GM19035 (cell line): ENCODE data around the gene HK1.

Source experiments
- ATAC-seq: cut with Tn5 transposase; IDR thresholded peaks from one replicate; pipeline ENCODE4 v1.9.1; 2021; ENCODE audit not compliant: unreplicated experiment

HK1 gene

DNA sequence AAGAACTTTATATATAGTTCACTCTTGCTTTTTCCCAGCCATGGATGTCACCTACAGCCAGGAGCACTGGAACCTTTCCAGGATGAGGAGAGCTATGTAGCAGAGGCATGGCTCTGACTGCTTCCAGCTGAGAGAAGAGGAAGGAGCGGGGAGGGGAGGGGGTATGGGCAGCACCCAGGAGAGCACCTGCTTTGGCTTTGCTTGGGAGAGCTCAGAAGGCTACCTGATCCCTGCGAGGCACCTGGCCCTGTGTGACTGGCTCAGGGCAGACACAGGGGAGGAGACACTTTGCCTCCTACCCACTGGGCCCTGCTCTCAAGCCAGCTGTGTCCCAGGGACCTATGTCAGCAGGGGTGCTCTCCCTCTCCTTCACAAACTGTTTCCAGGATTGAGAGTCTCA is 67.1 kb downstream of the HK1 start:
- ATAC-seq, result no peak

DNA sequence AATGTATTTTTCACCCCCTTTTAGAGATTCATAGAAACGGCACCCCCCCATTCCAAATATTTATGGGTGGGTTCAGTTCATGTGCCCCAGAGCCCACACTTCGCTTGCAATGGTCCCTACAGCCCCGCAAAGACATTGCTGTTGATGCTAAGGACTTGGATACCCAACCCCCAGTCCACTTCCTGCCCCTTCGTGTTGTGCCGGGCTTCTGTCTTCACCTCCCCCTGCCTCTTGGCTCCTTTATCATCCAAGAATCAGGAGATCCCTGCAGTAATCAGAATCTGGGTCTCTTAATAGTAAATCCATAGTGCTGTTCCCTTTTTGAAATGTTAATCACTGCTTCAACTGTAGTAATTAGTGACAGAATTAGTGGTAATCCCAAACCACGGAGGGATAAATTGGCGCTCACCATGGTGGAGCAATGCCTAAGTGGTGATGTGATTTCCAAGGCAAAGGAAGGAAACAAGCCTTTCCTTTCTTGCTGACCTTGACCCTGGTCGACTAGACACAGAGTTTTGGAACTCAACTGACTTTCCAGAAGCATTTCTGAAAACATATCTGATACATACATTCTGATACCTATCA is 67.7 kb downstream of the HK1 start:
- no peak for ATAC-seq

DNA sequence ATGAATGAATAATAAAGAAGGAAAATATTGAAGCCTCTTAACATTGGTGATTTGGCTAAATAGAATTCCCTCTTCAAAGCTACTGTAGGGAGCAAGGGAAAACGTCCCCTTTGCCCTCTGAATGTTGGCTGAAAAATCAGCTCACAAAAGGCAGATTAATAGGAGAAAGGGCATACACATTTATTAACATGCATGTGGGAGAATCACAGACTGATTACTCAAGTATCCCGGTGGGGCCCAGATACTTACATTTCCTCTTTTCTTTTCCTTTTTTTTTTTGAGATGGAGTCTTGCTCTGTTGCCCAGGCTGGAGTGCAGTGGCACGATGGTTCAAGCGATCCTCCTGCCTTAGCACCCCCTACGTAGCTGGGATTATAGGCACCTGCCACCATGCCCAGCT is 68.5 kb downstream of the HK1 start:
- ATAC-seq, result no peak

DNA sequence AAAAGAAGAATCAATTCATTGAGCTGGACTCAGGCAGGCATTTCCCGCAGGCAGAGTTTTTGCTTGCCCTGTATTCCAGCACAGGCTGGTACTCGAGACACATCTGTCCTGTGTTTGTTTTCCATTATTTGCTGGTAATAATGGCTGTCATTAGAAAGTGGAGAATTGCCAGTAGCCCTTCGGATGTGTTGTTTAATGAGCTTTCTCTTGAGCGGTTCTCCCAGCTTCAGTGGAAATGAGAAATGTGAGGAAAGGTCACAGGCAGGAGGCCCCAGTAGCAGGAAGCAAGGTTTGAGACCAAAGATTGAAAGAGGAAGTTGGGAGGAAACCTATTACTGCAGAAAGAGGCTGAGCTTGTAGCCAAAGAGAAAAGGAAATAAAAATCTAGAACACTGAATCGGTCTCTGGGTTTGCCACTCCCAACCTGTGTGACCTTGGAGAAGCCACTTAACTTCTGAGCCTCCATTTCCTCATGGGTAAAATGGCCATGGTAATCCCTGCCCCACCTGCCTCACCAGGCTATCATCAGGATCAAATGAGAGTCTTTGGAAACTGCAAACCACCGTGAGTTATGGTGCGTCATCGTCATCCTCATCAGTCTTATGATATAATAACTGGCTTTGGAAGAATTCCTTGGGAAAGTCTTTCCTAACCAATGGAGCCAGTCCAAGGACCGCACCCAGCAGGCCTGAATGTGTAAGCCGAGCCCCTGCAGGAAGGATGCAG is 70.7 kb downstream of the HK1 start:
- ATAC-seq, result no peak

DNA sequence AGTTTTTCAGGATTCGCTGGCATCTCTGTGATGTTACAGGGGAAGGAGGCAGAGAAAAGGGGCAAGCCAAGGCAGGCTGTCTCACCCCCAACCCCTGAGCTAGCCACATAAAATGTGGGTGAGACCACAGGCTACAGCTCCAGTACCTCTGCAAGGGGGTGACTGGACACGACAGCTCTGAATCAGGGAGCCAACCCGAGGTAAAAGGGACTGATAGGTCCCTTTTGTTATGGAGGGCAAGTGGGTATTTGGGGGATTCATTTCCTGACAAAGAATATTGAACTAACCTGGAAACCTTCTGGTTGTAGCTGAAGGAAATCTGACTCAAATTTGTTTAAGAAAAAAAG is 71.2 kb downstream of the HK1 start:
- ATAC-seq, result no peak

DNA sequence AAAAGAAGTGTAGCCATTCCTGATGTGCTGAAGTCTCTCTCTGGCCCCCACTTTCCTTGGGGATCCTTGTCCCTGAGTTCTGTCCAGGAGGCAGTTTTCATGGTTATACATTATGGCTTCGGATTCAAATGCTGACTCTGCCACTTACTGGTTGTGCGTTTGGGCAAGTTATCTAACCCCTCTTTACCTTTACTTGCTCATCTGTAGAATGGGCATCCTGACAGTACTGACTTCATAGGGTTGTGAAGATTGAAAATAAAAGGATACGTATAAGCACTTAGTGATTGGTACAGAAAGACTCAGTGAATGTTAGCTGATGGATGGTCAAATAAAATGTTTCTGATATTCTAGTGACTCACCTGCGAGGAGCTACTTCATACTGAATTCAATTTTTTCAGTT is 73.3 kb downstream of the HK1 start:
- no peak for ATAC-seq

DNA sequence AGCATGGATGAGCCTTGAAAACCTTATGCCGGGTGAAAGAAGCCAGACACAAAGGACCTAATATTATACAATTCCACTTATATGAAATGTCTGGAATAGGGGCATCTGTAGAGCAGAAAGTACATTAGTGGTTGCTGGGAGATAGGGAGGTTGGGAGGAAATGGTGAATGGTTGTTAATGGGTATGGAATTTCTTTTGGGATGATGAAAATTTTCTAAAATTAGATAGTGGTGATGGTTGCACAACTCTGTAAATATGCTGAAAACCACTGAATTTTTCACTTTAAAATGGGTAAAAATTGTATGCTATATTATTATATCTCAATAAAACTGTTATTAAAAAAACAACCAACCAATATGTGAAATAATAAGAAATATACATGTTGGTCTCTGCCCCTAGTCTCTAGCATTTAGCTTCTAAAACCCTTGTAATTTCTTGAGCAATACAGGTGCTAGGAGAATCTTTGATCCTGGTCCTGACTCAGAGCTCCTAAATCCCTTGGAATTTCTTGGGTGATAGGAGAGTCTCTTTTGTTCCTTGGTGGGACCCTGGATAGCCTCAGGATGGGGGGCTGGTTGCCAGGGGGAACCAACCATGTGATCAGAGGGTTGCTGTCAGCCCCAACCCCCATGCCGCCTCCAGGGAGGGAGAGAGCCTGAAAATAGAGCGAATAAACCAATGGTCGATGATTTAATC is 74.4 kb downstream of the HK1 start:
- no peak for ATAC-seq

DNA sequence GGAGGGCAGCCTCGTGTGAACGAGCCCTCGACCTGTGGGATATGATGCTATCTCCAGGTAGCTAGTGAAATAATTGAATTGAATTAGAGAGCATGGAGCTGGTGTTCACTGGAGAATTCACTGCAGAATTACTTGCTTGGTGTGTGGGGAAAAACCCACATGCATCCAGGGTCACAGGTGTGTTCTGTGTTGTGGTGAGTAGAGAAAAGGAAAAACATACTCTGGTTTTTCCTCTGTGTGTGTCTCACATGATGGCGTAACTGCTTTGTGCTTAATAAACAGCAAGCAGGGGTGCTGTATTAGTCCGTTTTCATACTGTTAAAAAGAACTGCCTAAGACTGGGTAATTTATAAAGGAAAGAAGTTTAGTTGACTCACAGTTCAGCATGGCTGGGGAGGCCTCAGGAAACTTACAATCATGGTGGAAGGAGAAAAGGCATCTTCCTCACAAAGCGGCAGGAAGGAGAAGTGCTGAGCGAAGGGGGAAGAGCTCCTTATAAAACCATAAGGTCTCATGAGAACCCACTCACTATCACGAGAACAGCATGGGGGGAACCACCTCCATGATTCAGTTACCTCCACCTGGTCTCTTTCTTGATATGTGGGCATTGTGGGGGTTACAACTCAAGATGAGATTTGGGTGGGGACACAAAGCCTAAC is 75.8 kb downstream of the HK1 start:
- ATAC-seq, result no peak

DNA sequence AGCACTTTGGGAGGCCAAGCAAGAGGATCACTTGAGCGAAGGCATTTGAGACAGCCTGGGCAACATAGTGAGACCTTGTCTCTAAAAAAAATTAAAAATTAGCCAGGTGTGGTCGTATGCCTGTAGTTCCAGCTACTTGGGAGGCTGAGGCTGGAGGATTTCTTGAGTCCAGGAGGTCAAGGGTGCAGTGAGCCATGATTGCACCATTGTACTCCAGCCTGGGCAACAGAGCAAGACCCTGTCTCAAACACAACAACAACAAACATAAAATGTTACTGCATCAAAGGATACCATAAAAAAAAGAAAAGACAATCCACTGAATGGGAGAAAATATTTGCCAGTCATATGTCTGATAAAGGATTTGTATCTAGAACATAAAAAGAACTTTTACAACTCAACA is 77.9 kb downstream of the HK1 start:
- ATAC-seq, result no peak

DNA sequence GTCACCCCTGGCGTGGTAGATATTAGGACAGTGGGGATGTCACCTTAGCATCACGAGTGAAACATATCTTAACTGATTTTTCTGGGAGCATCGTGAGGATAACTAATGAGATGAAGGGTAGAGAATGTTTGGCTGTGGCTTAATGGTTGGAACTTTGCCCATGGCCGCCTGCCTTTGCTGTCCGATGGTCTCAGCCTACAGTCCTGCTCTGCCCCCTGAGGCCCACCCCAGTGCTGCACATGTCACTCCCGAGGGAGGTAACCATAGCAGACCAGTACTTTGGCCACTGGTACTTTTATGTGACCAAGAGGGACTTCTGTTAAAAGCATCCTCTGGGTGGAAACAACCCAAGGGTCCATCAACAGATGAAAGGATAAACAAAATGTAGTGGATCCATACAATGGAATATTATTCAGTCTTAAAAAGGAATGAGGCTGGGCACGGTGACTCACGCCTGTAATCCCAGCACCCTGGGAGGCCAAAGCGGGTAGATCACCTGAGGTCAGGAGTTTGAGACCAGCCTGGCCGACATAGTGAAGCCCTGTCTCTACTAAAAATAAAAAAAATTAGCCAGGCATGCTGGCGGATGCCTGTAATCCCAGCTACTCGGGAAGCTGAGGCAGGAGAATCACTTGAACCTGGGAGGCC is 80.0 kb downstream of the HK1 start:
- no peak for ATAC-seq

DNA sequence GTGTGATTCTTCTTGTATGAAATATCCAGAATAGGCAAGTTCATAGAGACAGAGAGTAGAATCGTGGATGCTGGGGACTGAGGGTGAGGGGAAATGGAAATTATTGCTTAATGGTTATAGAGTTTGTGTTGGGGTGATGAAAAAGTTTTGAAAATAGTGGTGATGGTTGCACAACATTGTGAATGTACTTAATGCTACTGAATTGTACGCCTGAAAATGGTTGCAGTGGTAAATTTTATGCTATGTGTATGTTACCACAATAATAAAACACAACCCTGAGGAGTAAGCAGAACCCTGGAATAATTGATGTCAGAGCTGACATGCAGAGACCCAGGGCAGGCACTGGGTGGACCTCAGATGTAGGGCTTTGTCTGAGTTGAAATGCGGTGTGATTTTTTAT is 80.9 kb downstream of the HK1 start:
- no peak for ATAC-seq

DNA sequence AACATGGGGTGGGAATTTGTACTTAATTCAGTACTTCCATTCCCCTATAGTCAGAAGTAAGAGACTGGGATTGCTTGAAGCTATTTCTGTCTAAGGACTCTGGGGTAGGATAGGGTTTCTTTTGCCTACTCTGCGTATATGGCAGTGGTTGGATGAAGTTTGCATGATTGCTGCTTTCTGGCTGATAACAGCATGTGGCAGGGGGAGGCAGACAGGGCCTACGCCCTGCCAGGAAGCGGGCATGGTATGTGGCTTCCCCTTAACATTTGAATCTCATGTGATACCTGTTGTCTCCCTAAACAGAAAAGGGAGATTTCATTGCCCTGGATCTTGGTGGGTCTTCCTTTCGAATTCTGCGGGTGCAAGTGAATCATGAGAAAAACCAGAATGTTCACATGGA is 81.3 kb downstream of the HK1 start:
- ATAC-seq, result no peak

DNA sequence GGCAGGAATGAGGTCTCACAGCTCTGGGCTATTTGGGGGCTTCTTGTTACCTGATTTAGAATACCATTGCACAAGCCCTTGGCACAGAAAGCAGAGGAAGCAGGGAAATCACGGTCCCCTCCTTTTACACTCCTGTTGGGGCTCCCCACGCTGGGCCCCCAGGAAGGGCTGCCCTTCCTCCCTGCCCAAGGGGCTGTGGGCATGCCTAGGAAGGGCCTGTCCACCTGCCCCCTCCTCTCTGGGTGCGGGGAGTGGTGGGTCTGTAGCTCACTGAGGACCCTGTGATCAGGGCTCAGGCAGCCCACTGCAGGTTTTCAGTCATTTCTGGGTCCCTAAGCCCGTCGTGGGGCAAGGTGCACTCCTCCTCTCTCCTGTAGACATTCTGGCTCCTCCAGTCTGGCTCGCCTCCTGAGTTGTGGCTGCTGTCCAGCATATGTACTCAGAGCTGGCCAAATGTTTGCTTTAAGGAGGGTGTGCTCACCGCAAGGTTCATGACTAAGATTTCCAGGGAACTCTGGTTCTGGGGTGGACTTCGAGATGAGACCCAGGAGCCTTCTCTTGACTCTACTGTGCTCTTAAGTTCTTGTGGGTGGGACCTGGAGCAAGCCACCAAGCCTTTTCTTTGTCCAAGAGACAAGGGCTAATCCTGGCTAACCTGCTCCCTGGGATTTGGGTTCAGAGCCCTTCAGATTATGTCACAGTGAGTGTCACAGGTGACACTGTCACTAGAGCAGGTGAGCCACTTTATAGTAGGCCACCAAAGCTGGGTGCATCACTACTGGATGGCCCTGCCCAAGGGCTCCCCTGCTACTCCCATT is 82.4 kb downstream of the HK1 start:
- ATAC-seq, result no peak

DNA sequence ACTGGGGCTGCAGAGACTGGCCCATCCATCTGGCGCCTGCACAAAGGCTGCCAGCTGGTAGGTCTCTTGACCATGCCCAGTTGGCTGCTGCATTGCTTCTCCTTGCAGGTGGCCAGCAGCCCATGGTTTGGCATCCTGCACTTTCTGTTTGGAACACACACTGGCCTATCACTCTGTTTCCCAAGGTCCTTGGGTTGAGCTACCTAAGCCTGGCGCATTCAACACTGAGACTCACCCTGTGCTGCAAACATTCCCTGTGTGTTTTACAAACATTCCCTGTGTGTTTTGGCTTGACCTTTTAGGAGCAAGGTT is 83.0 kb downstream of the HK1 start:
- no peak for ATAC-seq

DNA sequence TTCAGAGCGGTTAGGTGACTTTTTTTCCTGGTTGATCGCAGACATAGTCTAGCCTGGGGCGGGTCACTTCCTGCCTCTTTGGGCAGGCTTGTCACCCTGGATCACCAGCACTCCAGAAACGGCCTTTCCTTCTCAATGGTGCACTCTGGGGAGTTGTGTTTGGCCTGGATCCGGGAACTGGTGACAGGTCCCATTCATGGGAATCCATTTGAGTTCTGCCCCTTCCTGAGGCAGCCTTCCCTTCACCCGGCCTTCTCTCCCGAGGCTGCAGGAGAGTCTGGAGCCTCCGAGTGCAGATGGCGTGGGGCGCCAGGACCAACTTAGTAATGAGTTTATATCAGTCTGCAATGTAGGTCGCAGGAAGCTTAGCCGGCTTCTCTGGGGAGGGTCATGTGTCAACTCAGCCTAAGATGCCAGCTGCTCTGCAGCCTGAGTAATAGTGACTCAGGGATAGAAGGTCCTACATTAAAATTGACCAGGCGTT is 84.2 kb downstream of the HK1 start:
- no peak for ATAC-seq

DNA sequence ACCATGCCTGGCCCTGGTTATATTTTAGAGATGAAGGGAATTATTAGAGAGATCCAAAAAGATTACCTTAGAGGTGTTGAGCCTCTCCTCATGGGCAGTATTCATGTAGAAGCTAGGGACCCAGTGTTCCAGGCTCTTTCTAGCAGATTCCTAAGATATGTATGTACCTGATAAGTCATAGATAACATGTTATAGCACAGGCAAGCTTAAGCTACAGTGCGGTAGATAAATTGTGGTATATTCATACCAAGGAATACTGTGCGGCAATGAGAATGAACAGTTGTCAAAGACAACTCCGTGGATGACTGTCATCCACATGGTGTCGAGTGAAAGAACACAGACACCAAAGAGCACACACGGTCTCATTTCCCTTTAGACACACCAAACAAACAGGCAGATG is 85.4 kb downstream of the HK1 start:
- no peak for ATAC-seq

DNA sequence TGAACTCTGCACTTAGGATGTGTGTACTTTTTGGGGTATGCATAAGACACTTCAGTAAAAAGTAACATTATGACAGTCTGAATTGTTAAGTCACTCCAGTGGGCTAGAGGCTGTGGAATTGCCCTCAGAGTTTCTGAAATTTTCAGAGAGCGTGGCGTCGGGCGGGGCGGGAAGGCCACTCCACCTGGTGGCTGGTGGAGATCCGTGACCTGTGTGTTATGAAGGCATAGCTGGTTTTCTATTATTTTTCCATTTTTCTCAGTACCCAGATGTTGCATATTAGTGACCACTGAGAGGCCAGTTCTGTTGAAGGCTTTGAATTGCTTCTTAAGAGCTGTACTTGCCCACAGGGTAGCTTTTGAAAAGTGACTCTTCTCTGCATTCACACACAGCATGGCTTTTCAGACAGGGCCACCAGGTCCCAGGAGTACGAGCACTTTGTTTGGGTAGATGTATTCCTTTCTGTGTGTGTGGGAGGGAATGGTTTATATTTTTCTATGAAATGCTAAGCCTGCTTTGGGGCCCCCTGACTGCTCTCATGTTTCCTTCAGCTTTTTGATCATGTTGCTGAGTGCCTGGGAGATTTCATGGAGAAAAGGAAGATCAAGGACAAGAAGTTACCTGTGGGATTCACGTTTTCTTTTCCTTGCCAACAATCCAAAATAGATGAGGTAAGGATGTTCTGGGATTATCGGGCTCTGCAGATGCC is 86.1 kb downstream of the HK1 start:
- no peak for ATAC-seq

DNA sequence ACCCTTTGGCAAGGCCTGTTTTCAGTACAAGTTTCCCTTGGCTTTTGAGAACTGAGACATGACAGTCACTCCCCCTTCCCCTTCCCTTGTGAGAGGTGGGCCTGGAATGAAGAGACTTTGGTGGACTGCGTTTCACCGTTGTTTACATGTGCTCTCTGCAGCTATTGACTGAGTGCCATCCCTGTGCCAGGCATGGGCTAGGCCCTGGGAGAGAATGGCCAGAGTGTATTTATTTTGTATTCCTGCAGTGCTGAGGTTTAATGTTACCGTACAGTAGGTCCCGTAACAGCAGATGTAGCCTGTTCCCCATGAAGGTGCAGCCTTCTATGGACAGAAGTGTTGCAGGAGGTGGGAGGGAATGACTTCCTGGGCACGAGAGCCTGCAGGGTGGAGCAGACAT is 88.4 kb downstream of the HK1 start:
- no peak for ATAC-seq

DNA sequence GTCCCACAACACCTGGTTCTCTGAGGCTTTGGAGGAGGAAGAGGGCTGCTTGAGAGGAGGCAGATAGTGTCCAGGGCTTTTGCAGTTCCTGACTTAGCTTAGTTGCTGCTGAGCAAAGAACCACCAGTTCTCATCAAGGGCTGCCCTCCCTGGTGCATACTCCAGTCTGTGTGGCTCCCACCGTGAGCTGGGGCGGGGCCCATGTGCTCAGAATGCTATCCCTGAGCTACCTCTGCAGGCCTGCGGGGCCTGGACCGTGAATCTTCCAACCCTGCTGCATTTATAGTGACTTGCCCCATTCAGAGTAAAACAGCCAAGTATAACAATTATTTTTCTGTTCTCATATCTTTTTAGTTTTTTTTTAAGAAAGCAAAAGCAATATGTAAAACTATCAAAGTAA is 89.2 kb downstream of the HK1 start:
- ATAC-seq, result no peak
